ENCODE data around the gene SPTLC2.

The SPTLC2 gene

GRCh38 chr14:77623201-77623600 is 6.8 kb upstream of the SPTLC2 start:
- DNase-seq (ENCODE audit: low read depth, low spot score), result no peak

GRCh38 chr14:77622366-77622961 is 6.0 kb upstream of the SPTLC2 start:
- no peak for DNase-seq (ENCODE audit: low read depth, low spot score)

- no peak for DNase-seq (ENCODE audit: low read depth, low spot score)
Measured at GRCh38 chr14:77620222-77620870, 3.9 kb upstream of the SPTLC2 start.

- DNase-seq (ENCODE audit: low read depth, low spot score), result no peak
Measured at GRCh38 chr14:77618381-77618970, 2.0 kb upstream of the SPTLC2 start.

- no peak for DNase-seq (ENCODE audit: low read depth, low spot score)
Measured at GRCh38 chr14:77616133-77616453, 344 bp downstream of the SPTLC2 start.

- no peak for DNase-seq (ENCODE audit: low read depth, low spot score)
Measured at GRCh38 chr14:77615361-77616132, 890 bp downstream of the SPTLC2 start.

- no peak for DNase-seq (ENCODE audit: low read depth, low spot score)
Measured at GRCh38 chr14:77613201-77613600, 3.2 kb downstream of the SPTLC2 start.

GRCh38 chr14:77612011-77612620 is 4.3 kb downstream of the SPTLC2 start:
- DNase-seq (ENCODE audit: low read depth, low spot score), result no peak

GRCh38 chr14:77610553-77610952 is 5.9 kb downstream of the SPTLC2 start:
- no peak for DNase-seq (ENCODE audit: low read depth, low spot score)

GRCh38 chr14:77609922-77610321 is 6.5 kb downstream of the SPTLC2 start:
- no peak for DNase-seq (ENCODE audit: low read depth, low spot score)

- DNase-seq (ENCODE audit: low read depth, low spot score), result no peak
Measured at GRCh38 chr14:77607741-77608302, 8.6 kb downstream of the SPTLC2 start.

GRCh38 chr14:77605392-77605972 is 11.0 kb downstream of the SPTLC2 start:
- no peak for DNase-seq (ENCODE audit: low read depth, low spot score)

- no peak for DNase-seq (ENCODE audit: low read depth, low spot score)
Measured at GRCh38 chr14:77603654-77604255, 12.7 kb downstream of the SPTLC2 start.

GRCh38 chr14:77603031-77603430 is 13.4 kb downstream of the SPTLC2 start:
- no peak for DNase-seq (ENCODE audit: low read depth, low spot score)

GRCh38 chr14:77601846-77602619 is 14.4 kb downstream of the SPTLC2 start:
- no peak for DNase-seq (ENCODE audit: low read depth, low spot score)

- DNase-seq (ENCODE audit: low read depth, low spot score), result no peak
Measured at GRCh38 chr14:77599889-77600288, 16.5 kb downstream of the SPTLC2 start.

- no peak for DNase-seq (ENCODE audit: low read depth, low spot score)
Measured at GRCh38 chr14:77598366-77599070, 17.9 kb downstream of the SPTLC2 start.

GRCh38 chr14:77593501-77593961 is 22.9 kb downstream of the SPTLC2 start:
- DNase-seq (ENCODE audit: low read depth, low spot score), result no peak

GRCh38 chr14:77590845-77591485 is 25.5 kb downstream of the SPTLC2 start:
- DNase-seq (ENCODE audit: low read depth, low spot score), result no peak

All from activated CD4-positive, CD25-positive, alpha-beta regulatory T cell treated with anti-CD3 and anti-CD28 coated beads, Interleukin-2, amount 50 U/mL, for 16 hours (primary cell).